ENCODE measurements around the gene UFC1. TPM values are rescaled to one million over a fixed set of nuclear protein-coding genes. Genes with fewer than 3 reads are reported as not detected.

Gene UFC1
- total and polyA plus RNA-seq, 2 experiments from 2014 or later = 105 to 119 TPM

- Histone ChIP-seq H3K79me2 (peaks cover 74% of the 10 kb centered on the region), H3K36me3 (replicated peaks; ENCODE audit: insufficient read depth, low read depth) (no peaks in the 10 kb centered on the region), H3K4me3 (peak overlapping the region; percentile 43), H3K9me2 (replicated peaks; ENCODE audit: insufficient read depth) (no peaks in the 10 kb centered on the region), H2AFZ (peak overlapping the region; percentile 46), H3K27me3 (no peaks in the 10 kb centered on the region), H3K4me1 (ENCODE audit: insufficient read depth) (peaks cover 16% of the 10 kb centered on the region), H3K27ac (peak overlapping the region; percentile 93), H4K20me1 (ENCODE audit: insufficient read depth, poor library complexity, severe bottlenecking) (peaks cover 5% of the 10 kb centered on the region), H3K4me2 (peak overlapping the region; percentile 81), H3K9me3 (ENCODE audit: low read depth) (no peaks in the 10 kb centered on the region)
- no peak for TF ChIP-seq CTCF (IDR thresholded peaks at IDR 0.05; ENCODE audit: poor library complexity)
- no peak for TF ChIP-seq EZH2phosphoT487 (IDR thresholded peaks at IDR 0.05; ENCODE audit: low read depth, severe bottlenecking, unreplicated experiment)
- TF ChIP-seq EZH2 (IDR thresholded peaks at IDR 0.05; ENCODE audit: borderline replicate concordance) = no peak
- WGBS (ENCODE audit: low lambda C conversion rate, missing lambda C conversion rate) = 2% methylated on average over 11 of the region's 11 CpGs
- DNase-seq (ENCODE audit: low spot score) = no peak
Observed at GRCh38 chr1:161133220-161133740, 20.5 kb upstream of the UFC1 start.

DNA sequence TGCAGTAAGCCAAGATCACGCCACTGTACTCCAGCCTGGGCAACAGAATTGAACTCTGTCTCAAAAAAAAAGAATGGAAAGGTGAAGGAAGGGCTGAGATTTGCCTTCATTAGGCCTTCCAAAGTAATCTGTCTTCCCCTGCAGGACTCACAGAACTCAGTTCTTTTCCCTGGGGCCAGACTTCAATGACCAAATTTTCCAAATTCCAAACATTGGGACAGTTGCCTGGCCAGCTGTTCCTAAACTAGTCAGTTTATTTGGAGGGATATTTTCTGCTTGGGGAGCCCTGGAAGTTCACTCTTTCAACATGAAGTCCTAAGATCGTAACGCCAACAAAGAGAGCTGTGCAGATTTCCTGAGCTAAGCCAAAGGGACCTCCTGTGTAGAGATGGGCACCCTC is 15.9 kb upstream of the UFC1 start:
- Histone ChIP-seq H3K79me2 (peaks cover 35% of the 10 kb centered on the region), H4K20me1 (ENCODE audit: insufficient read depth, poor library complexity, severe bottlenecking) (peaks cover 5% of the 10 kb centered on the region), H3K9me3 (ENCODE audit: low read depth) (no peaks in the 10 kb centered on the region), H3K27me3 (no peaks in the 10 kb centered on the region), H3K4me1 (ENCODE audit: insufficient read depth) (peaks cover 7% of the 10 kb centered on the region), H3K36me3 (replicated peaks; ENCODE audit: insufficient read depth, low read depth) (no peaks in the 10 kb centered on the region), H3K9me2 (replicated peaks; ENCODE audit: insufficient read depth) (no peaks in the 10 kb centered on the region), H3K27ac (no peak overlapping the region), H2AFZ (no peak overlapping the region), H3K4me2 (no peak overlapping the region), H3K4me3 (no peak overlapping the region)
- no peak for TF ChIP-seq EZH2phosphoT487 (IDR thresholded peaks at IDR 0.05; ENCODE audit: low read depth, severe bottlenecking, unreplicated experiment)
- TF ChIP-seq CTCF (IDR thresholded peaks at IDR 0.05; ENCODE audit: poor library complexity) = no peak
- TF ChIP-seq EZH2 (IDR thresholded peaks at IDR 0.05; ENCODE audit: borderline replicate concordance) = no peak
- WGBS (ENCODE audit: low lambda C conversion rate, missing lambda C conversion rate) = 96% methylated on average over 3 of the region's 3 CpGs
- DNase-seq (ENCODE audit: low spot score) = no peak

GRCh38 chr1:161138431-161138830 is 15.3 kb upstream of the UFC1 start:
- no peak for DNase-seq (ENCODE audit: low spot score)
- Histone ChIP-seq H3K4me3 (no peak overlapping the region), H3K36me3 (replicated peaks; ENCODE audit: insufficient read depth, low read depth) (no peaks in the 10 kb centered on the region), H3K4me1 (ENCODE audit: insufficient read depth) (peaks cover 7% of the 10 kb centered on the region), H3K9me2 (replicated peaks; ENCODE audit: insufficient read depth) (no peaks in the 10 kb centered on the region), H3K4me2 (no peak overlapping the region), H2AFZ (no peak overlapping the region), H3K27ac (no peak overlapping the region), H3K79me2 (peaks cover 34% of the 10 kb centered on the region), H3K27me3 (no peaks in the 10 kb centered on the region), H3K9me3 (ENCODE audit: low read depth) (no peaks in the 10 kb centered on the region), H4K20me1 (ENCODE audit: insufficient read depth, poor library complexity, severe bottlenecking) (peaks cover 5% of the 10 kb centered on the region)
- 95% methylated on average over 1 of the region's 1 CpG for WGBS (ENCODE audit: low lambda C conversion rate, missing lambda C conversion rate)
- no peak for TF ChIP-seq EZH2 (IDR thresholded peaks at IDR 0.05; ENCODE audit: borderline replicate concordance)

DNA sequence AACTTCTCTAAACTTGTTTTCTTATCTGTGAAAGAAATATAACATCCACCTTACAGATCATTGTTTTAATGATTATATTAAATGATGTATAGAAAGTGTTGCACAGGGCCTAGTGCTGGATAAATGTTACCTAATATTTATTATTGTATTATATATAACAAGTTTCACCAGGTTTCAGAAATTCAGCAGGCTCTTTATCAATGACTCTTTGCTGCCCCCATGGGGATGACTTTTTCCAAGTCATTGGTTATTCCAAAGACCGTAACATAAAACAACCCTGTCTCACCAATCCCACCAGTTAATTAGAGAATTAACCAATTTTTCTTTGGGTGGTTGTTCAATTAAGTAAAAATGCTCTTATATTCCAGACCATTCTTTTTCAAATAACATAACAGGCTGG is 14.0 kb upstream of the UFC1 start:
- H4K20me1 ChIP-seq (ENCODE audit: insufficient read depth, poor library complexity, severe bottlenecking) = no peaks in the 10 kb centered on the region
- no peak overlapping the region for H3K27ac ChIP-seq
- no peaks in the 10 kb centered on the region for H3K9me3 ChIP-seq (ENCODE audit: low read depth)
- H3K27me3 ChIP-seq = no peaks in the 10 kb centered on the region
- H2AFZ ChIP-seq = no peak overlapping the region
- no peak overlapping the region for H3K4me3 ChIP-seq
- H3K36me3 ChIP-seq (replicated peaks; ENCODE audit: insufficient read depth, low read depth) = no peaks in the 10 kb centered on the region
- no peak overlapping the region for H3K4me2 ChIP-seq
- TF ChIP-seq CTCF (IDR thresholded peaks at IDR 0.05; ENCODE audit: poor library complexity) (peak; percentile 61), EZH2phosphoT487 (IDR thresholded peaks at IDR 0.05; ENCODE audit: low read depth, severe bottlenecking, unreplicated experiment) (no peak)
- H3K4me1 ChIP-seq (ENCODE audit: insufficient read depth) = no peaks in the 10 kb centered on the region
- H3K9me2 ChIP-seq (replicated peaks; ENCODE audit: insufficient read depth) = no peaks in the 10 kb centered on the region
- DNase-seq (ENCODE audit: low spot score) = peak; percentile 71
- peaks cover 20% of the 10 kb centered on the region for H3K79me2 ChIP-seq
- 62% methylated on average over 1 of the region's 1 CpG for WGBS (ENCODE audit: low lambda C conversion rate, missing lambda C conversion rate)

Measured in hepatocyte (in vitro differentiated cells).